Muscle of leg (tissue), 9 donors: ENCODE data around the gene ZBTB45. TPM values are rescaled to one million over a fixed set of nuclear protein-coding genes. Genes with fewer than 3 reads are reported as not detected.

Source experiments
- polyA plus RNA-seq, 8 donors: library from polyadenylated mRNA; unstranded; fragments of 120-200 nt; gene quantifications; one replicate each; pipeline versions ENCODE4 v1.2.1 to v1.2.3, GENCODE V29; 2013; ENCODE audit warnings: inconsistent platforms in 1 of 8, low replicate concordance in 1 of 8; ENCODE audit not compliant: insufficient read length in 8 of 8, insufficient read depth in 1 of 8
- total RNA-seq: library from RNA; stranded (reverse); fragments of 120-200 nt; gene quantifications from one replicate; pipeline ENCODE4 v1.2.4, GENCODE V29; 2013

ZBTB45 gene
- total and polyA plus RNA-seq, 9 donors: 3.0 to 12.4 (median 10.5) TPM

Other genes starting within 250 kb of the ZBTB45 start
- 5.7 TPM for gene ZNF8, start 240.9 kb downstream of the ZBTB45 start, total RNA-seq
- 1 to 10 TPM; 2.6 to 5.9 (median 4.4) TPM for gene ZNF8, start 240.9 kb downstream of the ZBTB45 start, polyA plus RNA-seq
- 30.5 TPM for gene ERVK3-1, start 214.4 kb downstream of the ZBTB45 start, total RNA-seq
- gene ERVK3-1, start 214.4 kb downstream of the ZBTB45 start, polyA plus RNA-seq: 10 to 100 TPM; 28.8 to 37.1 (median 32.4) TPM
- 2.7 TPM for gene ZSCAN22, start 192.8 kb downstream of the ZBTB45 start, total RNA-seq
- gene ZSCAN22, start 192.8 kb downstream of the ZBTB45 start, polyA plus RNA-seq: 1 to 10 TPM; 2.4 to 3.4 (median 3.2) TPM
- 10.8 TPM for gene A1BG, start 166.3 kb downstream of the ZBTB45 start, total RNA-seq
- gene A1BG, start 166.3 kb downstream of the ZBTB45 start, polyA plus RNA-seq: 1 to 10 TPM; 2.4 to 5.0 (median 4.2) TPM
- gene ZNF497, start 157.1 kb downstream of the ZBTB45 start, total RNA-seq: 2.2 TPM
- 1 to 10 TPM; 1.8 to 3.2 (median 2.7) TPM for gene ZNF497, start 157.1 kb downstream of the ZBTB45 start, polyA plus RNA-seq
- gene ZNF837, start 138.8 kb downstream of the ZBTB45 start, total RNA-seq: 1.0 TPM
- gene ZNF837, start 138.8 kb downstream of the ZBTB45 start, polyA plus RNA-seq: 1 to 10 TPM; 1.1 to 2.3 (median 1.8) TPM
- gene RPS5, start 132.5 kb downstream of the ZBTB45 start, total RNA-seq: 2,401 TPM
- gene RPS5, start 132.5 kb downstream of the ZBTB45 start, polyA plus RNA-seq: 1,000 to 10,000 TPM; 1,523 to 1,956 (median 1,735) TPM
- not detected for gene RNF225, start 124.2 kb downstream of the ZBTB45 start, total RNA-seq
- gene RNF225, start 124.2 kb downstream of the ZBTB45 start, polyA plus RNA-seq: under 1 TPM in 1 of 8 donors, not detected in 7; 0.20 TPM
- 7.9 TPM for gene ZNF584, start 111.2 kb downstream of the ZBTB45 start, total RNA-seq
- gene ZNF584, start 111.2 kb downstream of the ZBTB45 start, polyA plus RNA-seq: 1 to 10 TPM; 4.7 to 7.8 (median 6.2) TPM
- gene ZNF132, start 79.7 kb downstream of the ZBTB45 start, total RNA-seq: 9.5 TPM
- gene ZNF132, start 79.7 kb downstream of the ZBTB45 start, polyA plus RNA-seq: 1 to 10 TPM; 3.0 to 5.6 (median 4.7) TPM
- 5.7 TPM for gene ZNF324B, start 68.2 kb downstream of the ZBTB45 start, total RNA-seq
- 1 to 10 TPM; 2.7 to 4.7 (median 3.9) TPM for gene ZNF324B, start 68.2 kb downstream of the ZBTB45 start, polyA plus RNA-seq
- 7.3 TPM for gene ZNF324, start 52.7 kb downstream of the ZBTB45 start, total RNA-seq
- gene ZNF324, start 52.7 kb downstream of the ZBTB45 start, polyA plus RNA-seq: 1 to 10 TPM; 4.8 to 6.4 (median 5.6) TPM
- gene ZNF446, start 43.5 kb downstream of the ZBTB45 start, total RNA-seq: 7.8 TPM
- 1 to 10 TPM; 6.5 to 9.8 (median 7.8) TPM for gene ZNF446, start 43.5 kb downstream of the ZBTB45 start, polyA plus RNA-seq
- gene SLC27A5, start 7.8 kb downstream of the ZBTB45 start, total RNA-seq: 5.7 TPM
- gene SLC27A5, start 7.8 kb downstream of the ZBTB45 start, polyA plus RNA-seq: 1 to 10 TPM; 2.5 to 4.6 (median 3.9) TPM
- gene TRIM28, start 24.3 kb upstream of the ZBTB45 start, total RNA-seq: 213 TPM
- gene TRIM28, start 24.3 kb upstream of the ZBTB45 start, polyA plus RNA-seq: 100 to 1,000 TPM; 297 to 466 (median 390) TPM
- gene CHMP2A, start 35.3 kb upstream of the ZBTB45 start, total RNA-seq: 60.8 TPM
- gene CHMP2A, start 35.3 kb upstream of the ZBTB45 start, polyA plus RNA-seq: 10 to 100 TPM; 71.0 to 83.3 (median 77.3) TPM
- gene UBE2M, start 38.8 kb upstream of the ZBTB45 start, total RNA-seq: 30.6 TPM
- gene UBE2M, start 38.8 kb upstream of the ZBTB45 start, polyA plus RNA-seq: 10 to 100 TPM; 65.3 to 71.8 (median 67.3) TPM
- gene MZF1, start 53.5 kb upstream of the ZBTB45 start, total RNA-seq: 10.3 TPM
- 10 to 100 TPM in 7 of 8 donors, 1 to 10 TPM in 1; 8.1 to 21.4 (median 17.4) TPM for gene MZF1, start 53.5 kb upstream of the ZBTB45 start, polyA plus RNA-seq